ENCODE results near the gene TMC4. TPM values are rescaled to one million over a fixed set of nuclear protein-coding genes. Genes with fewer than 3 reads are reported as not detected.
"Not testable (repeated sequence)": the region's sequence is repeated elsewhere in the genome, so short reads cannot be mapped to it uniquely, and the experiment has no call there.

TMC4 gene
- total and polyA plus RNA-seq, 12 donors: 0.59 to 11.6 (median 2.1) TPM

DNA sequence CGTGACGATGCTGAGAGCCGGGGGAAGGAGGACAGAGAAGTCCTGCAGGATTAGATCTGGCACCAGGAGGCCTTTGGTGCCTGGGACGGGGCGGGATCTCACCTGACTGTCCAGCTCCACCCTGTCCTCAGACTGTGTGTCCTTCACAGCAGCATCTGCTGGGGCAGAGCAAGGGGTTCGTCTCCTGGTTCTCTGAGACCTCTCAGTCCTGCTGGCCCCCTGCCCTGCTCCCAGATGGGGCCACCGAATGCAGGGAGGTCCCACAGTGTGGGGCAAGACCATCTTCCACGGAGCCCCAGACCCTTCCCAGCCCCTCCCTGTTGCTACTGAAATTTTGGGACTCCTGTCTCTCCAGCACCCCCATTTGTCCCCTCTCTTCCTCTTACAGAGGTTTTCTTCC lies 45.3 kb upstream of the TMC4 start:
- Histone ChIP-seq H3K27me3 (peaks cover 0 to 16% (median 13%) of the 10 kb centered on the region in 7 donors), H3K4me3 (no peak overlapping the region), H3K27ac (no peak overlapping the region), H3K36me3 (peaks cover 0 to 33% (median 0%) of the 10 kb centered on the region in 9 donors), H3K9me3 (no peaks in the 10 kb centered on the region), H3K4me1 (peaks cover 0 to 8% (median 0%) of the 10 kb centered on the region in 9 donors)
- TF ChIP-seq, protein P1, sequence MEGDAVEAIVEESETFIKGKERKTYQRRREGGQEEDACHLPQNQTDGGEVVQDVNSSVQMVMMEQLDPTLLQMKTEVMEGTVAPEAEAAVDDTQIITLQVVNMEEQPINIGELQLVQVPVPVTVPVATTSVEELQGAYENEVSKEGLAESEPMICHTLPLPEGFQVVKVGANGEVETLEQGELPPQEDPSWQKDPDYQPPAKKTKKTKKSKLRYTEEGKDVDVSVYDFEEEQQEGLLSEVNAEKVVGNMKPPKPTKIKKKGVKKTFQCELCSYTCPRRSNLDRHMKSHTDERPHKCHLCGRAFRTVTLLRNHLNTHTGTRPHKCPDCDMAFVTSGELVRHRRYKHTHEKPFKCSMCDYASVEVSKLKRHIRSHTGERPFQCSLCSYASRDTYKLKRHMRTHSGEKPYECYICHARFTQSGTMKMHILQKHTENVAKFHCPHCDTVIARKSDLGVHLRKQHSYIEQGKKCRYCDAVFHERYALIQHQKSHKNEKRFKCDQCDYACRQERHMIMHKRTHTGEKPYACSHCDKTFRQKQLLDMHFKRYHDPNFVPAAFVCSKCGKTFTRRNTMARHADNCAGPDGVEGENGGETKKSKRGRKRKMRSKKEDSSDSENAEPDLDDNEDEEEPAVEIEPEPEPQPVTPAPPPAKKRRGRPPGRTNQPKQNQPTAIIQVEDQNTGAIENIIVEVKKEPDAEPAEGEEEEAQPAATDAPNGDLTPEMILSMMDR (IDR thresholded peaks at IDR 0.05): no peak
- WGBS, 2 donors: 76 to 80% methylated on average over 8 of the region's 8 CpGs
- intact Hi-C loops (cut with DNase I): loop anchor here in 1 of 10 donors (2.0 kb wide), 1 partner anchor 23 kb away; no protein-coding TSS in a partner anchor
- ATAC-seq (no peak), DNase-seq (no peak)

DNA sequence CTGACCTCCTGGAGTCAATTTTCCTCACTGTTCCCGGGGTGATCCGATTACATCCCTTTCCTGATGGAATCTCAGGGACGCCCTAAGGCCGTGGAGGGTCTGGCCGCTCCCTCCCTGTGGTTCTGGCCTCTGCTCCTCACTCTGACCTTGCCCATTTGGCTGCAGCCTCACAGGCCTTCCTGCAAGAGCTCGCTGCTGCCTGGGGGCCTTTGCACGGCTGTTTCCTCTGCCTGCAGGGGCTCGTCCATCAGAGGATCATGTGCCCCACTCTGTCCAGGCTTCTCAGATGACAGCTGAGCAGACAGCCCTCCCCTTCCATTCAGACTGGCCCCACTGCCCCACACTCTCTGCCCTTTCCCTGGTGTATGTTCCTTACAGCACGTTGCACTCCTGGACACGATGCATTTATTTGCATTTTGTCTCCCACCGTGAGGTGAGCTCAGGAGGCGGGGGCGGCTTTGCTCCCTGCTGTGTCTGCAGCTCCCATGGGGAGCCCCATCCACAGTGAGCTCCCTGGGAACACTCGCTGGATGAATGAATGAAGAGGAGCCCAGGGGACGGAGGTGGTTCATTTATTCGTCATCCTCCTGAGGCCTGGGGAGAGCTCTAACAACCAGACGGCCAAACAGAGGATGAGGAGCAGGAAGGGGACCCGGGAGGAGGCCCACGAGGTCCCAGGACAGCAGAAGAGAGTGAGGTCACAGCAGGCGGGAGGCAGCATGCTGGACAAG lies 44.7 kb upstream of the TMC4 start:
- ATAC-seq, H3K4me1 ChIP-seq, H3K9me3 ChIP-seq, H3K27ac ChIP-seq, H3K4me3 ChIP-seq, DNase-seq, H3K27me3 ChIP-seq: not testable (repeated sequence)
- 54 to 57% methylated on average over 12 to 17 of the region's 20 CpGs for WGBS, 2 donors
- intact Hi-C loops (cut with DNase I): loop anchor here in 1 of 10 donors (2.0 kb wide), 1 partner anchor 23 kb away; no protein-coding TSS in a partner anchor
- H3K36me3 ChIP-seq: peaks cover 0 to 33% (median 0%) of the 10 kb centered on the region in 9 donors

DNA sequence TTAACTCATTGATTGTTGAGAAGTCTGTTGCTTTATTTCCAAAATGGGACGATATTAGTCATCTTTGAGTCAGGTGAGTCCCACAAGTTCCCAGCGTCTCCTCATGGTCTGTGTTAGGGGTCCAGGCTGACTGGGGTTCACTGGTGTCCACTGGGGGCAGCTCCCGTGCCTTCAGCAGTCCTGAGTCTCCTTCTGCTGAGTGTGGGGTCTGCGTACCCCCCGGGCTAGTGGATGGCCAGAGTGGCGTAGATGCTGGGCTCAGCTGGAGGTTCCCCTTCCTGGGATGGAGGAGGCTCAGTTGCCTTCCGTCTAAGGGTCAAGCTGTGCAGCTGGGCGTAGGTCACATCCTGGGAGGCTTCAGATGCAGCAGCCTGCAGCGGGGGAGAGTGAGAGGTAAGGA lies 43.9 kb upstream of the TMC4 start:
- no peaks in the 10 kb centered on the region for H3K9me3 ChIP-seq
- peaks cover 0 to 2% (median under 1%) of the 10 kb centered on the region in 7 donors for H3K27me3 ChIP-seq
- ATAC-seq (no peak), DNase-seq (no peak)
- no peak overlapping the region for H3K27ac ChIP-seq
- H3K4me1 ChIP-seq: no peaks in the 10 kb centered on the region
- no peak overlapping the region for H3K4me3 ChIP-seq
- intact Hi-C loops (cut with DNase I): no loop called here
- H3K36me3 ChIP-seq: peaks cover 0 to 33% (median 0%) of the 10 kb centered on the region in 9 donors
- TF ChIP-seq, protein P1 (IDR thresholded peaks at IDR 0.05): no peak
- 82 to 90% methylated on average over 9 of the region's 9 CpGs for WGBS, 2 donors

DNA sequence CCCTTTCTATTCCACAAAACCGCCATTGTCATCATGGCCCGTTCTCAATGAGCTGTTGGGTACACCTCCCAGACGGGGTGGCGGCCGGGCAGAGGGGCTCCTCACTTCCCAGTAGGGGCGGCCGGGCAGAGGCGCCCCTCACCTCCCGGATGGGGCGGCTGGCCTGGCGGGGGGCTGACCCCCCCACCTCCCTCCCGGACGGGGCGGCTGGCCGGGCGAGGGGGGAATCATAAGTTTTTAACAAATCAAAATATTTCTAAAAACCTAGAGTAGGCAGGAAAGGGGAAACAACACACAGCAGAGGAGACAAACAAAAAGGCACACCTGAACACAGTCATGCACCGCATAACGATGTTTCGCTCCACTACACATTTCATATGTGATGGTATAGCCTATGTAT lies 41.8 kb upstream of the TMC4 start:
- H3K27ac ChIP-seq; DNase-seq; intact Hi-C loops (cut with DNase I); H3K9me3 ChIP-seq; H3K4me3 ChIP-seq; H3K27me3 ChIP-seq; ATAC-seq: not testable (repeated sequence)
- WGBS, 2 donors: 90 to 98% methylated on average over 12 to 14 of the region's 19 CpGs
- H3K36me3 ChIP-seq: peaks cover 0 to 33% (median 0%) of the 10 kb centered on the region in 9 donors
- H3K4me1 ChIP-seq: peaks cover under 1 to 18% (median 11%) of the 10 kb centered on the region in 9 donors

DNA sequence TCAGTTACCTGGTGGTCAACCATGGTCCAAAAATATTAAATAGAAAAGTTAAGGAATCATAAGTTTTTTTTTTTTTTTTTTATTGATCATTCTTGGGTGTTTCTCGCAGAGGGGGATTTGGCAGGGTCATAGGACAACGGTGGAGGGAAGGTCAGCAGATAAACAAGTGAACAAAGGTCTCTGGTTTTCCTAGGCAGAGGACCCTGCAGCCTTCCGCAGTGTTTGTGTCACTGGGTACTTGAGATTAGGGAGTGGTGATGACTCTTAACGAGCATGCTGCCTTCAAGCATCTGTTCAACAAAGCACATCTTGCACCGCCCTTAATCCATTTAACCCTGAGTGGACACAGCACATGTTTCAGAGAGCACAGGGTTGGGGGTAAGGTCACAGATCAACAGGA lies 41.3 kb upstream of the TMC4 start:
- H3K27me3 ChIP-seq; intact Hi-C loops (cut with DNase I); H3K4me3 ChIP-seq; H3K27ac ChIP-seq; H3K9me3 ChIP-seq; ATAC-seq; DNase-seq: not testable (repeated sequence)
- peaks cover 5 to 23% (median 16%) of the 10 kb centered on the region in 9 donors for H3K4me1 ChIP-seq
- peaks cover 0 to 31% (median 0%) of the 10 kb centered on the region in 9 donors for H3K36me3 ChIP-seq
- WGBS, 2 donors: 41 to 46% methylated on average over 4 of the region's 5 CpGs

DNA sequence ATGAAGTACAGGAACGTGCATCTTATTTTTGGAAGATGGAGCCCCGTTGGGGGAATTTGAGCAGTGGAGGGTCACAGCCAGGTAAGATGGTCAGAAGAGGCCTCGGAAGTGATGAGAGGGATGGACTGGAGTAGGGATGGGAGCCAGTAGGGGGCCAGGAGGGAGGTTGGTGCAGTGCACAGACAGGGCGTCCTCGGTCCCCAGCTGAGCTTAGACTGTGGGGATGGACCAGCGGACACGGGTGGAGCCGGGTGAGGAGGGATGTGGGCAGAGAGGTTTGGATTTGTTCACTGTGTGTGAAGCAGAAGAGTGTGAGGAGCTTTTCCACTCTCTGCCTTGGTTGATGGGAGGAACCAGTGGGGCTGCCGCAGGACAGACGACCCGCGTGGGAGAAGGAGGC lies 38.3 kb upstream of the TMC4 start:
- WGBS, 2 donors: 82 to 88% methylated on average over 12 of the region's 12 CpGs
- intact Hi-C loops (cut with DNase I): no loop called here
- H3K36me3 ChIP-seq: peaks cover 0 to 34% (median 16%) of the 10 kb centered on the region in 9 donors
- H3K27ac ChIP-seq: peak overlapping the region in 1 of 10 donors; percentile 96
- peaks cover 12 to 53% (median 38%) of the 10 kb centered on the region in 9 donors for H3K4me1 ChIP-seq
- TF ChIP-seq, protein P1 (IDR thresholded peaks at IDR 0.05): no peak
- ATAC-seq: no peak
- peak overlapping the region in 1 of 10 donors; percentile 31 for H3K4me3 ChIP-seq
- no peaks in the 10 kb centered on the region for H3K9me3 ChIP-seq
- DNase-seq: no peak
- no peaks in the 10 kb centered on the region for H3K27me3 ChIP-seq
